Femur (tissue), 1 donor: ENCODE data around the gene CXCL16.

Source experiments
- DNase-seq: peaks from one replicate; pipeline ENCODE4 v3.0.0-alpha.2; 2017

Gene CXCL16

GRCh38 chr17:4748686-4749085 lies 9.0 kb upstream of the CXCL16 start:
- no peak for DNase-seq

DNA sequence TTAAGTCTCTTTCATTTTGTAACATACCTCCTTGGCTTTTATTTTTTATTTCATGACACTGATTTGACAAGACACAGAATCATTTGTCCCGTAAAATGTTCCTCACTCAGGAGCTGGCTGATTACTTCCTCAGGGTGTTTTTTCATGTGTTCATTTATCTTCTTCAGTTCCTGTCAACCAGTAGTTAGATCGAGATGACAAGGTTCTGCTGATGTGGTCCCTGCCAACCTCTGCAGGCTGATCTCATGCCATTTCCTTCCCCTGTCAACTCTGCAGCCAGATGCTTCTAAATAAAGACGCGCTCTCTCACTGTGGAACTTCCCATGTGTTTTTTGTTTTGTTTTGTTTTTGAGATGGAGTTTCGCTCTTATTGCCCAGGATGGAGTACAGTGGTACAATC lies 8.1 kb upstream of the CXCL16 start:
- no peak for DNase-seq

DNA sequence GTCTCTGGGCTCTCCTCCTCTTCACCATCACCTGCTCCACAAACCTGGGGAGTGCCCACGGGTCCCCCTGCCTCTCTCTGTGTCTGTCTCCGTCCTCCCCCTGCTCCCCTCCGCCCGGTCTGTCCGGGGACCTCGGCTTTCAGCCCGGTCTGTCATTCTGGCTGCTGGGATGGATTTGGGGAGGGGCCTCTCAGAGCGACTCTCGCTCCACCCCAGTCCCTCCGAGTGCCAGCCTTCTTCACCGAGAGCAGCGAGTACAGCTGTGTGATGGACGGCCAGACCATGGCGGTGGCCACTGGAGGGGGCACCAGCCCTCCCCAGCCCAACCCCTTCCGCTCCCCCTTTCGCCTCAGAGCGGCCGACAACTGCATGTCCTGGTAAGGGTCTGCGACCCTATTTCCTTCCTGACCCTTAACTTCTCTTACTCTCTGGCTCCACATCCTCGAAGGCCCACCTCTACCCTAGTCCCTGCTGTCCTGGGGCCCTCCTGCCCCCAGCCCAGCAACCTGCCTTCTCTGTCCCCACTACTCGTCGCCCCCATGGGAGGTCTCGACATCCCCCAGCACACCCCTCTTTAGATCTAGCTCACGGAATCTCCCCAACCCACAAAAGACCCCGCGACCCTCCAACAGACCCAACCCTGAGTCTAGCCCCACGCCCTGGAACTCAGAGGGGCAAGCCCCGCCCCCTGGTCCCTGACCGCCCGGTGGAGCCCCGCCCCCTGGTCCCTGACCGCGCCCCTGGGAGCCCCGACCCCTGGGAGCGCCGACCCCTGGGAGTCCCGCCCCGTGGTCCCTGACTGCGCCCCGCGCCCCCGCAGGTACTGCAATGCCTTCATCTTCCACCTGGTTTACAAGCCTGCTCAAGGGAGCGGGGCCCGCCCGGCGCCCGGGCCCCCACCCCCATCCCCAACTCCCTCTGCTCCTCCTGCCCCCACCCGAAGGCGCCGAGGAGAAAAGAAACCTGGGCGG lies 5.6 kb upstream of the CXCL16 start:
- no peak for DNase-seq

DNA sequence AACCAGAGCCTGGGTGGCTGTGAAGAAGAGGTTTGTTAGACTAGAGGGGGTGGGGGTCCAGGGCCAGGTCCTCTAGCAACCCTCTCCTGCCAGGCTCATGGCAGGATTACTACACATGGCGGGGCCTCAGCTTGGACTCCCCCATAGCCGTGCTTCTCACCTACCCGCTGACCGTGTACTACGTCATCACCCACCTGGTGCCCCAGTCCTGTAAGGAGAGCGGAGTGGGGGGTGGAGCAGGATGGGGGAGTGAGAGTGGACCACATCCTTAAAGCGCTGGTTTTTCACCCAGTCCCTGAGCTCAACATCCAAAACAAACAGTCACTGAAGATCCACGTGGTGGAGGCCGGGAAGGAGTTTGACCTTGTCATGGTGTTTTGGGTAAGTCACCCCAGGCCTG lies 4.2 kb upstream of the CXCL16 start:
- no peak for DNase-seq

GRCh38 chr17:4743216-4743615 lies 3.5 kb upstream of the CXCL16 start:
- no peak for DNase-seq

DNA sequence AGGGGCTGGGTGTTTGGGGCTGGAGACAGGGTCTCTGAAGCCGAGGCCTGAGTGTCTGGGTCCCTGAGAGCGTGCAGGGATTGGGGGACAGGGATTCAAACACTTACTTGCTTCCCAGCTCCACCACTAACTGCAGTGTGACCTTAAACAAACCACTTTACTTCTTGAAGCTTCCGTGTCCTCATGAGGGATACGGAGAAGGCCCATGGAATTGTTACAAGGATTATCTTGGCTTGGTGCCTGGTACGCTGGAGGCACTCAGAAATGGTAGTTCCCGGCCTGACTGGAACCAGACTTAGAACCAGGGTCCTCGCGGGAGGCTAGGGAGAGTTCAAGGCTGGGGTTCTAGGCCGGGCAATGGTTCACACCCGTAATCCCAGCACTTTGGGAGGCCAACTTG lies 2.9 kb upstream of the CXCL16 start:
- no peak for DNase-seq

GRCh38 chr17:4742133-4742532 lies 2.4 kb upstream of the CXCL16 start:
- no peak for DNase-seq

GRCh38 chr17:4741544-4741943 lies 1.8 kb upstream of the CXCL16 start:
- no peak for DNase-seq

GRCh38 chr17:4740584-4740983 lies 856 bp upstream of the CXCL16 start:
- no peak for DNase-seq

- no peak for DNase-seq
Measured at GRCh38 chr17:4740025-4740351, 260 bp upstream of the CXCL16 start.

DNA sequence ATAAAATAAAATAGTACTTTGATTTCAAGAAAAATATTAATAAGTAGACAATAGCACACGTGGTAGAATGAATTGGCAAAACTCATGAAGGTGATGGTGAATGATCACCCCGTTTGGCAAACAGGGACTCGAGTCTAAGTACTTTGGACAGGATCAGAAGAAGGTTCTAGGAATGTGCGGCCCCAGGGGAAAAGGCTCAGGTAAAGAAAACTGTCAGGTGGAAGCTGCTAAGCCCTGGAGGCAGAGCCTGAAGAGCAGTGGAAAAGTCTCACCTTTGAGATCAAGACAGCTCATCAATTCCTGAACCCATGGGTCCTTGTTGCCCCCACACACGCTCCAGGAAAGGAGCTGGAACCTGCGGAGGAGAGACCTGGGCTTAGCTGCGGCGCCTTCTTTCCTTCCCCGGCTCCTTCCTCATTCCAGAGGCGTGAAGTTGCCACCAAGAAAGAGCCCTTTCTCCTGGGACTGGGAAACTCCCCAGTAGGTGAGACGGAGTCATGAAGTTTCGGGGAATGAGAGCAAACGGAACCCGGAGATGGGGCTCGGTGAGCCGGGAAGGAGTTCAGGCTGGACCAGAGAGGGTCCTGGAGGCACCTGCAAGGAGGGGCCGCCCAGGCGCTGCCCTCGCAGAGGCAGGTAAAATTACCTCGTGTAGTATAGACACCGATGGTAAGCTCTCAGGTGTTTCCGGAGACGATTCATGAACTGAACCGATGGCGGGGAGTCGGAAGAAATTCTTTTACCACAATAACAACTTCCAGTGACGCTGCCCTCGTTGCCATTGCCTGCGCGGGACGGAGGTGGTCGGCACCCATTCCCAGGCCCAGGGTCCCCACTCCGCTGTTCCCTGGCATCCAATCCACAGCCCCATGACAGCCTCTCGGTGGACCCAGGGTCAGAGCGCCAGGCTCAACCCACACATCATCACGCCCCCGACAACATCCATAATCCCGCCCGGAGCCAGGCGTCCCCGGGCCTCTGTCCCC lies 1.3 kb downstream of the CXCL16 start:
- DNase-seq = no peak

DNA sequence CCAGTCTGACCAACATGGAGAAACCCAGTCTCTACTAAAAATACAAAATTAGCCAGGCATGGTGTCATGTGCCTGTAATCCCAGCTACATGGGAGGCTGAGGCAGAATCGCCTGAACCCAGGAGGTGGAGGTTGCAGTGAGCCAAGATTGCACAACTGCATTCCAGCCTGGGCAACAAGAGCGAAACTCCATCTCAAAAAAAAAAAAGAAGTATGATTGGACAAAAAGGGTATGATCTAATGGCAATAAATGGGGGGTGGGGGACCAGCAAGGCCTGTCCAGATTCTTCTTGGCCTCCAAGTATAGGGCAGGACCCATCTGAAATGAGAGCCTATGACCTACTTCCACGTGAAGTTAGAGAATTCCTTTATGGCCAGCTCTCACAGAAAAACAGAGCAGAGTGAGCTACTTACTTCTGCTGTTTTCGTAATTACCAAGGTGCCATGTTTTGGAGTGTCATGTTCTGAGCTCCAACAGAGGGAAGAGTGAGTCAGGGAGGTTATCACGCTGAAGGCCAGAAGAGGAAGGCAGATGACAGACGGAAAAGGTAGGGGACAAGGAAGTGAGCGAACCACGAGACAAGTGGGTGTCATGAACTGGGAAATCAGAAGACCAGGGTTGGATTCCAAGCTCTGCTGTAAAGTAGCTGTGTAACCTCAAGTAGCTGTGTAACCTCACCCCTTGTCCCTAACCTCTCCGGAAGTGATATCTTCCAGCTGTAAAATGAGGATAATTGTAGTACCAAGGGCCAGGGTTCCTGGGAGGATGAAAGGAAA lies 3.7 kb downstream of the CXCL16 start:
- DNase-seq = no peak

- peak; percentile 16 for DNase-seq
Measured at GRCh38 chr17:4734857-4735475, 4.8 kb downstream of the CXCL16 start.

DNA sequence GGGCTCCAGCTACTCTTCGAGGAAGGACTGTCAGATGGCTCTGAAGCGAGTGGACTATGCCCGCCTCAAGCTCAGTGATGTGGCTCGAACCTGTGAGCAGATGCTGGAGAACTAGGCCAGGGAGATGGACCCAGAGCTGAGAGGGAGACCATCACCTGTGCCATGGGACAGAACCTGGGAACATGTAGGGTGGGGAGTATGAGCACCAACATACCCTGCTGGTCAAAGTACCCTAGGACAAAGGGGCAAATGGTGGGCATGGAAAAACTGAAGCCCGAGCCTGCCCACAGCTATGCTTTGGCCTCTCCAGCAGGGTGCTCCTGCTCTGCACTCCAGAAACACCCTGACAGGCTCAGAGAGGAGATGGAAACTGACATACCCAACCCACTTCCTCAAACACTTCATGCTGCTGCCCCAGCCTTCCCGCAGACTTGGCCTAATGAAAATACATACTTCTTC lies 6.6 kb downstream of the CXCL16 start:
- DNase-seq = no peak

DNA sequence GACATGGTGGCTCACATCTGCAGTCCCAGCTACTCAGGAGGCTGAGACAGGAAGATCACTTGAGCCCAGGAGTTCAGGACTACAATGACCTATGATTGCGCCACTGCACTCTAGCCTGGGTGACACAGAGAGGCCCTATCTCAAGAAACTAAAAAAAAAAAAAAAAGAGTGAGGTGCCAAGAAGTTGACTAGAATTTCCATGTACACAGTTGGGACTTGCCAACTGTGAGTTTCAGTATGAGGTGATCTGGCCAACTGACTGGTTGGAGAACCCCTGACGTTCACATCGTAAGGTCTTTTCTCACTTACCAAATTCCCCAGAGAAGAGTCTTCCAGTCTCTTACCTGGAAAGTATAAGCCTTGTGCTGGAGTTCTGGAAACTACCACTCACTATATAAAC lies 11.6 kb downstream of the CXCL16 start:
- no peak for DNase-seq

DNA sequence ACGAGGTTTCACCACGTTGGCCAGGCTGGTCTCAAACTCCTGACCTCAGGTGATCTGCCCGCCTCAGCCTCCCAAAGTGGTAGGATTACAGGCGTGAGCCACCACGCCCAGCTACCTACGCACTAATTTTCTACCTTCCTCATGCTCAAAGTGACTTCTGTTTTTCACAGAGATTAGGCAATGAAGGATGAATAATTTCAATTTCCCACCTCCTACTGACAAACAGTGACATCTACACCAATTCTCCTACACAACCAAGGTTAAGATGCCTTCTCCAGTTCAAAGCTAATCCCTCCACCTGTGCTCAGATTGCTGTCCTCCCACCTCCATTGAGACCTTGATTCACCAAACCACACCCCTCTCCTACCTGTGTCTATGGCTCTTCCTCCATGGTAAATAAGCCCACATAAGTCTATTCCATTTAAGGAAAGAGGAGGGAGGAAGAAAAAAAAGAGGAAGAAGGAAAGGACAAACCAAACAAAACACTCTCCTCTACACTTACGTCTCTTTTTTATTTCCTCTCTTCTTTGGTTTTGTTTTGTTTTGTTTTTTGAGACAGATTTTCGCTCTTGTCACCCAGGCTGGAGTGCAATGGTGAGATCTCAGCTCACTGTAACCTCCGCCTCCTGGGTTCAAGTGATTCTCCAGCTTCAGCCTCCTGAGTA lies 13.9 kb downstream of the CXCL16 start:
- no peak for DNase-seq

DNA sequence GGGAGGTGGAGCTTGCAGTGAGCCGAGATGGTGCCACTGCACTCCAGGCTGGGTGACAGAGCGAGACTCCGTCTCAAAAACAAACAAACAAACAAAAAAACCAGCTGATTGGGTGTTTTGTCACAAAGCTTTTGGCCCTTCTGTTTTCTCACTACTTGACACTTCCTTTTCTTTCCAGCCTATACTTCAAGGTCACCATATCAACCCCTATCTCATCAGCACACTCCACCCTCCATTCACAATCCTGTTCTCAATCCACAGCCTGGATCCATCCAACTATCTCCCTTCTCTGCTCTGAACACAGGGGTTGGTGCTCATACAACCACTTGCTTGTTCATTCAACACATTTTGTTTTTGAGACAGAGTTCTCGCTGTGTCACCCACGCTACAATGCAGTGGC lies 15.1 kb downstream of the CXCL16 start:
- DNase-seq = no peak

DNA sequence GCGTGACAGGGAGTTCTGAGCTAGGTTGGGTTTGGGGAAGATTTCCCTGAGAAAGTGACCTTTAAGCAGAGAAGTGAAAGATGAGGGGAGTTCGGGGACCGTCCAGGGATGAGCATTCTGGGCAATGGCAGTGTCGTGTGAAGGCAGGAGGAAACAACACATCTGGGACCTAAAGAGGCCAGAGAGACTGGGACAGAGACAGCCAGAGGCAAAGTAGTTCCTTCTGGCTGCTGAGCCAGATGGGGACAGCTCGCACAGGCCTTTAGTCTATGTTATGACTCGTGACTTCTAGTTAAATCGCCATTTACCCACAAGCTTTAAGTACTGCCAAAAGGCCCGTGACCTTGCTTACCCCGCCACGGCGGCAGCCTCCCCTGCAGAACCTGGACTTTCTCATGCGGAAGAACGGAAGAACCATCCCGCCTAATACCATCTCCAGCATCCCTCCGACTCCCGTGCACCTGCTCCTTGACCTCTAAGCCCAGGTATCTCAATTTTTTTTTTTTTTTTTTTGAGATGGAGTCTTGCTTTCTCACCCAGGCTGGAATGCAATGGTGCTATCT lies 17.0 kb downstream of the CXCL16 start:
- no peak for DNase-seq

DNA sequence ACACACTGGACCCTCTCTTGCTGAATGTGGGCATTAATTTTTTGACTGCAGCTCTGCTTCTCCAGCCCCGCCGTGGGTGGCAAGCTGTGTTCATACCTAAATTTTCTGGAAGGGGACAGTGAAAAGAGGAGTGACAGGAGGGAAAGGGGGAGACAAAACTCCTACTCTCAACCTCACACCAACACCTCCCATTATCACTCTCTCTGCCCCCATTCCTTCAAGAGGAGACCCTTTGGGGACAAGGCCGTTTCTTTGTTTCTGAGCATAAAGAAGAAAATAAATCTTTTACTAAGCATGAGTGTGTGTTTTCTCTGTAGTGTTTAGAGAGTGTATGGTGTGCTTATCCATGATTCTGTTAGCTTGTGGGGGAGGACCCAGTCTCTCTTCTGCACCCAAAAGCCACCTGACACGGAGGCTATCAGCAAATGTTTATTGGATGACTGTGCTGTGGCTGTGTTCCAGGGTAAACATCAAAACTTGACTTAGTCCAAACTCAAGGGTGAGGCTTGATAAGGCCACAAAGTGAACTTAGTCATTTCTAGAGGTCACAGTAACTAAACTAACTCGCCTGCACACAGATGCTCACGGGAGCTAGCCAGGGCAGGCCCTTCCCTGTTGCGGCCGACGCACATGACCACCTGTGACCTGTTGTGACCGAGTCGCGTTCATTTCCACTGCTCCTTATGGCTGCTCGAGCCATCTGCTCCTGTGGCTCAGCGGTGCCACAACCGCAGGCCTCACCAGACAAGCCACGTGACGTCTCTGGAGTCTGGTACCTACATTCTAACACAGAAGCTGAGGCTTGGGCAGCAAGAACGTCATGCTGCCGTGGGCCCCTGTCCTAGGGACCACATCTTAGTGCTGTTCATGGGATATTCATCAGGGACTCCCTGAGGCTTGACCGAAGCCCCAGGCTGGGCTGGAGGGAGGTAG lies 18.3 kb downstream of the CXCL16 start:
- no peak for DNase-seq

DNA sequence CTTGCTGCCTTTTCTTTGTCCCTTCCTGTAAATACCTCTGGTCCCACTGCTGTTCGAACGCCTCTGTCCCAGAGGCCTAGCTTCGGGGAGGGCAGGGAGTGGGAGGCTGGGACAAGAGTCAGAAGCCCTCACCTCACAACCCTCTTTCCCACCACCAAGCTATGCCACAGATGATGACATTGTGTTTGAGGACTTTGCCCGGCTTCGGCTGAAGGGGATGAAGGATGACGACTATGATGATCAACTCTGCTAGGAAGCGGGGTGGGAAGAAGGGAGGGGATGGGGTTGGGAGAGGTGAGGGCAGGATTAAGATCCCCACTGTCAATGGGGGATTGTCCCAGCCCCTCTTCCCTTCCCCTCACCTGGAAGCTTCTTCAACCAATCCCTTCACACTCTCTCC lies 18.9 kb downstream of the CXCL16 start:
- DNase-seq = no peak
